Peyer's patch (tissue), 4 donors: Measurements from ENCODE around the gene FRYL. TPM values are rescaled to one million over a fixed set of nuclear protein-coding genes. Genes with fewer than 3 reads are reported as not detected.

Experiments
- DNase-seq, 3 donors: peaks; one replicate each; pipeline ENCODE4 v3.0.0-alpha.2; 2017 to 2019
- H3K27ac ChIP-seq, 4 donors: fragments of 200-600 bp; sonication (generic); one replicate each; pipeline ENCODE4 v1.5.1; 2016 to 2019
- H3K27me3 ChIP-seq, 2 donors: fragments of 200-600 bp; sonication (generic); one replicate each; pipeline ENCODE4 v1.5.1; 2019
- H3K36me3 ChIP-seq, 3 donors: fragments of 200-600 bp; sonication (generic); one replicate each; pipeline ENCODE4 v1.5.1; 2016 to 2019
- H3K4me1 ChIP-seq, 4 donors: fragments of 200-600 bp; sonication (generic); one replicate each; pipeline ENCODE4 v1.5.1; 2016 to 2019
- H3K4me3 ChIP-seq, 4 donors: fragments of 200-600 bp; sonication (generic); 1 replicate in 3 of 4; 2 replicates in 1 of 4; pipeline ENCODE4 v1.5.1; 2016 to 2019; ENCODE audit warnings: mild to moderate bottlenecking in 1 of 4
- H3K9me3 ChIP-seq, 4 donors: fragments of 200-600 bp; sonication (generic); one replicate each; pipeline ENCODE4 v1.5.1; 2016 to 2019; ENCODE audit warnings: mild to moderate bottlenecking in 1 of 4
- POLR2A ChIP-seq, 2 donors: fragments of 450-650 bp; IDR thresholded peaks; one replicate each; pipeline ENCODE4 v1.5.1; 2017; ENCODE audit warnings: antibody characterized with exemption in 2 of 2, mild to moderate bottlenecking in 2 of 2, moderate library complexity in 2 of 2
- total RNA-seq, 4 donors: library from RNA; depleted of rRNA; stranded (reverse); fragments of >200 nt; gene quantifications; one replicate each; pipeline ENCODE4 v1.1.0, GENCODE V29; 2016
- TF ChIP-seq, protein P1 (sequence below), 6 experiments: fragments of 450-650 bp in 4 of 6; fragments of 200-600 bp in 2 of 6; sonication (generic) in 1 of 6; IDR thresholded peaks; one replicate each; pipeline ENCODE4 v1.5.1; 2017 to 2019; ENCODE audit warnings: antibody characterized with exemption in 6 of 6, mild to moderate bottlenecking in 3 of 6, moderate library complexity in 1 of 6

The FRYL gene
- total RNA-seq, 4 donors from 2014 or later = 220 to 253 (median 241) TPM

DNA sequence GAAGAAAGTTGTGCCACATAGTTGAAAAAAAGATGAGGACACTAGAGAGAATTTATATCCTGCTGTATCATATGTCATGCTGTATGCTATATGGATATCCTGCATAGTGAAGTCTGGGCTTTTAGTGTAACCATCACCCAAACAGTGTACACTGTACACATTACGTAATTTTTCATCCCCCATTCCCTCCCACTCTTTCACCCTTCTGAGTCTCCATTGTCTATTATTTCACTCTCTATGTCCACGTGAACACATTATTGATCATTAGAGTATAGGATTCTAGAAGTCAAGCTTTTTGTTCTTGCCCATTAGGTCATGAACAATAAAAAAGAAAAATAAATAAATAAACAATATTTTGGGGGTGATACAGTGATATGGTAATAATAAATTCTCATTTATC lies 18.0 kb upstream of the FRYL start:
- H3K36me3 ChIP-seq = no peaks in the 10 kb centered on the region
- H3K27ac ChIP-seq = no peak overlapping the region
- H3K4me1 ChIP-seq = no peaks in the 10 kb centered on the region
- H3K4me3 ChIP-seq = no peak overlapping the region
- no peak for DNase-seq
- H3K27me3 ChIP-seq = no peaks in the 10 kb centered on the region
- no peaks in the 10 kb centered on the region for H3K9me3 ChIP-seq
- no peak for TF ChIP-seq POLR2A (IDR thresholded peaks at IDR 0.05)
- TF ChIP-seq, protein P1, sequence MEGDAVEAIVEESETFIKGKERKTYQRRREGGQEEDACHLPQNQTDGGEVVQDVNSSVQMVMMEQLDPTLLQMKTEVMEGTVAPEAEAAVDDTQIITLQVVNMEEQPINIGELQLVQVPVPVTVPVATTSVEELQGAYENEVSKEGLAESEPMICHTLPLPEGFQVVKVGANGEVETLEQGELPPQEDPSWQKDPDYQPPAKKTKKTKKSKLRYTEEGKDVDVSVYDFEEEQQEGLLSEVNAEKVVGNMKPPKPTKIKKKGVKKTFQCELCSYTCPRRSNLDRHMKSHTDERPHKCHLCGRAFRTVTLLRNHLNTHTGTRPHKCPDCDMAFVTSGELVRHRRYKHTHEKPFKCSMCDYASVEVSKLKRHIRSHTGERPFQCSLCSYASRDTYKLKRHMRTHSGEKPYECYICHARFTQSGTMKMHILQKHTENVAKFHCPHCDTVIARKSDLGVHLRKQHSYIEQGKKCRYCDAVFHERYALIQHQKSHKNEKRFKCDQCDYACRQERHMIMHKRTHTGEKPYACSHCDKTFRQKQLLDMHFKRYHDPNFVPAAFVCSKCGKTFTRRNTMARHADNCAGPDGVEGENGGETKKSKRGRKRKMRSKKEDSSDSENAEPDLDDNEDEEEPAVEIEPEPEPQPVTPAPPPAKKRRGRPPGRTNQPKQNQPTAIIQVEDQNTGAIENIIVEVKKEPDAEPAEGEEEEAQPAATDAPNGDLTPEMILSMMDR (IDR thresholded peaks at IDR 0.05) = no peak

DNA sequence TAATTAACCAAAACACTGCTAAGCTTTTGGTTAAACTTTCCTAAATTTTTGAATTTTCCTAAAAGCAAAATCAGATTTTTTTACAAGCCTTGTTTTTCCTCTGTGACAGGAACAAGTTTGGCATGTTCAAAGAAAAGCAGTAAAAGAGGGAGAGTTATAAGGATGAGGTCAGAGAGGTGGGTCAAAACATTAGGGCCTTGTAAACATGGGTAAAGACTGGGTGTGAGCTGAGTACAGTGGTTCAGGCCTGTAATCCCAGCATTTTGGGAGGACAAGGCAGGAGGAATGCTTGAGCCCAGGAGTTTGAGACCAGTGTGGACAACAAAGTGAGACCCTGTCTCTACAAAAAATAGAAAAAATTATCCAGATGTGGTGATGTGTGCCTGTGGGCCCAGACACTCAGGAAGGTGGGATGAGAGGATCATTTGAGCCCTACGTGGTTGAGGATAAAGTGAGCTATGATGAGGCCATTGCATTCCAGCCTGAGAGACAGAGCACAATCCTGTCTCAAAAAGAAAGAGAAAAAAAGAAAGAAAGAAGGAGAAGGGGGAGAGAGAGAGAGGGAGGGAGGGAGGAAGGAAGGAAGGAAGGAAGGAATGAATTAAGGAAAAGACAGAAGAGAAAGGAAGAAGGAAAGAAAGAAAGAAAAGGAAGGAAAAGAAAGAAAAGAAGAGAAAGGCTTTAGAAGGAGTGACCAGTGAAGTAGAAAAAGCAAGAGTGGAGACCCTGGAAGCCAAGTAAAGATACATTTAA lies 17.0 kb upstream of the FRYL start:
- Histone ChIP-seq H3K27me3 (no peaks in the 10 kb centered on the region), H3K36me3 (no peaks in the 10 kb centered on the region), H3K4me1 (no peaks in the 10 kb centered on the region), H3K9me3 (no peaks in the 10 kb centered on the region), H3K4me3 (no peak overlapping the region), H3K27ac (no peak overlapping the region)
- TF ChIP-seq, protein P1 (IDR thresholded peaks at IDR 0.05) = no peak
- TF ChIP-seq POLR2A (IDR thresholded peaks at IDR 0.05) = no peak
- DNase-seq = no peak

DNA sequence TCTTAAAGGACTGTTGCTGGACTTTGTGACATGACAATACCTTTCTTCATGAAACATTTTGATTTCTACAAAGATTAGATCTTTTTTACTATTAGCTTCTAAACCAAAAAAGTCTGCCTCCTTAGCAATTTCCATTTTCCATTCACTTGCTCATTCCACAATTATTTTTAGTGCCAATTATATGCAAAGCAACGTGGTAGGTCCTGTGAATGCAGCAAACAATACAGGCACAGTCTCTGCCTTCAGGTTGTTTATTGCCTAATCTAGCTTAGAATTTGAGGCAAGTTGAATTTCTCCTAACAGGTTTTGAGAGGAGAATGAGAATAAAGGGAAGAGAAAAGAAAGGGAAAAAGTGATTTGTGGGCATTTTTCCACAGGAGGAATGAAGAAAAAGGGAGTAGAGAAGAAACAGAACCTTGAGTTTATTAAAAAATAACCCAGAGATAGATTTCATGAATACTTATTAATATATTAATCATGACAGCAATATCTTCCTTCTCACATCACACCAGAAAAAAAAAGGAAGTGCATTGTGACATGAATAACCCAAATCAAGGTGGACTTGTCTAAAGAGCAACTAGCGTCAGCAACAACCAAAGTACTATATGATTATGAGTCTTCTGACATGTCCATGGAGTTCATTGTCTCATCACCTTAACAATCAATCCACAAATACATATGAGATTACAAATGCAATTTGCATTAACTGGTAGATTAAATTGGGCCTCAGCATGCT lies 16.3 kb upstream of the FRYL start:
- H3K27me3 ChIP-seq = no peaks in the 10 kb centered on the region
- DNase-seq = no peak

DNA sequence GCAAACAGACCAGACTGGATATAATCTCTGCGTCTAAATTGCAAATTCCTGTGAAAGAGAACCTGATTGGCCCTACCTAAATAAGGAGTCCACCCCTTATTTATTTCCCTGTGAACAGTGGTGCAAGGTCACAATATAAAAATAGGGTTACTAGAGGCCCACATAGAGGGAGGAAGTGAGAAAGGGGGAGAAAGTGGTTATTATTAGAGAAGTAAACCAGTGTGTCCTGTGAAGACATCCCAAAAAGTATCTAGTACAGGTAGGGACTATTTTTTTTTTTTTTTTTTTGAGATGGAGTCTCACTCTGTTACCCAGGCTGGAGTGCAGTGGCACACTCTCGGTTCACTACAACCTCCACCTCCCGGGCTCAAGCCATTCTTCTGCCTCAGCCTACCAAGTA lies 15.0 kb upstream of the FRYL start:
- Histone ChIP-seq H3K27ac (no peak overlapping the region), H3K9me3 (no peaks in the 10 kb centered on the region), H3K4me3 (no peak overlapping the region), H3K36me3 (no peaks in the 10 kb centered on the region), H3K4me1 (no peaks in the 10 kb centered on the region), H3K27me3 (no peaks in the 10 kb centered on the region)
- TF ChIP-seq, protein P1 (IDR thresholded peaks at IDR 0.05) = no peak
- no peak for TF ChIP-seq POLR2A (IDR thresholded peaks at IDR 0.05)
- no peak for DNase-seq

More for the DNA sequence above, 16.3 kb upstream of the FRYL start:
- H3K4me1 ChIP-seq = no peaks in the 10 kb centered on the region
- TF ChIP-seq, protein P1 (IDR thresholded peaks at IDR 0.05) = no peak
- no peak for TF ChIP-seq POLR2A (IDR thresholded peaks at IDR 0.05)
- H3K9me3 ChIP-seq = no peaks in the 10 kb centered on the region
- no peaks in the 10 kb centered on the region for H3K36me3 ChIP-seq
- no peak overlapping the region for H3K27ac ChIP-seq
- H3K4me3 ChIP-seq = no peak overlapping the region

DNA sequence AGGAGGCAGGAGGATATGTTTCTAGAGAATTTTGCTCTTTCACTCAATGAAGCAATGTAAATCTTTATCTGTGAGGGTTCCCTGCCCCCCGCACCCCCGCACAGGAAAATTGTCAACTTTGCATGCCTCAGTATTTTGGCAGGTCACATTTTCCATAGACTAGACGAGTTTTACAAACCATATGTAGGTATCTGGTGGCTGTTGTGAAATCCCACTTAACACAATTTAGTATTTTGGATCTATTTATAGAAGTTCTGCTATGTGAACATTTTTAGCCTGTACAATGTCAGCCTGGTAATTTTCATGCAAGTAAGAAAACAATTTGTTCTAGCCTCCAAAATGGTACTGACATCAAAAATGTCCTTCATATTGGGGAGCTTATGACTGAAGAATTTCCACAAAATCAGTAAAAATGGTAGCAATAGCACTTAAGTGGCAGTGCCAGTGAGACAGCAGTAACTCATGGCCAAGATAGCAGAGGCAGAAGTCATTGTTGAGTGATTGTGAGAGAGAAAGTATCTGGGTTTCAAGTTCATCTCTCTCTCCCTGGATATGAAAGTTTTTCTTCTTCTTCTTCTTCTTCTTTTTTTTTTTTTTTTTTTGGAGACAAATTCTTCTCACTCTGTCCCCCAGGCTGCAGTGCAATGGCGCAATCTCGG lies 12.4 kb upstream of the FRYL start:
- H3K4me3 ChIP-seq = no peak overlapping the region
- TF ChIP-seq, protein P1 (IDR thresholded peaks at IDR 0.05) = no peak
- no peak for TF ChIP-seq POLR2A (IDR thresholded peaks at IDR 0.05)
- no peaks in the 10 kb centered on the region for H3K36me3 ChIP-seq
- no peaks in the 10 kb centered on the region for H3K4me1 ChIP-seq
- no peaks in the 10 kb centered on the region for H3K27me3 ChIP-seq
- peak overlapping the region in 1 of 4 donors; percentile 24 for H3K27ac ChIP-seq
- no peak for DNase-seq
- H3K9me3 ChIP-seq = no peaks in the 10 kb centered on the region
